Prostate gland (tissue), 2 donors: ENCODE data around the gene NCAM2. TPM values are rescaled to one million over a fixed set of nuclear protein-coding genes. Genes with fewer than 3 reads are reported as not detected.

ENCODE experiments used
- DNase-seq: peaks from one replicate; pipeline ENCODE4 v3.0.0-alpha.2; 2019; ENCODE audit warnings: low spot score
- H3K27ac ChIP-seq, 2 donors: fragments of 200-600 bp; sonication (generic); 2 replicates each; pipeline ENCODE4 v1.5.1; 2017 to 2019
- H3K27me3 ChIP-seq: fragments of 200-600 bp; sonication (generic); replicated peaks from 2 replicates; pipeline ENCODE4 v1.5.1; 2019; ENCODE audit not compliant: insufficient read depth
- H3K36me3 ChIP-seq, 2 donors: fragments of 200-600 bp; sonication (generic); 1 replicate in 1 of 2; 2 replicates in 1 of 2; pipeline versions ENCODE4 v1.5.1 to v1.8.1; 2017 to 2019
- H3K4me1 ChIP-seq: fragments of 200-600 bp; sonication (generic); replicated peaks from 2 replicates; pipeline ENCODE4 v1.5.1; 2019
- H3K4me3 ChIP-seq, 2 donors: fragments of 200-600 bp; sonication (generic); 2 replicates each; pipeline ENCODE4 v1.5.1; 2017 to 2019
- H3K9me3 ChIP-seq: fragments of 200-600 bp; sonication (generic); 2 replicates; pipeline ENCODE4 v1.5.1; 2017
- POLR2A ChIP-seq: fragments of 450-650 bp; IDR thresholded peaks from one replicate; pipeline ENCODE4 v1.6.1; 2016; ENCODE audit warnings: antibody characterized with exemption, mild to moderate bottlenecking
- POLR2AphosphoS5 ChIP-seq: sonication (generic); formaldehyde crosslinking; IDR thresholded peaks from one replicate; pipeline ENCODE4 v1.6.1; 2017; ENCODE audit warnings: antibody characterized with exemption
- WGBS: methylation state at CpG from one replicate; pipeline ENCODE4 v1.1.5; 2018; 5-methylcytosine and 5-hydroxymethylcytosine counted together
- intact Hi-C: fragments of 100-400 bp; cut with DNase I; formaldehyde crosslinking; loops from one replicate; pipeline ENCODE4 v1.14.2; 2022
- total RNA-seq, 2 donors: library from RNA; depleted of rRNA; stranded (reverse); fragments of >200 nt; gene quantifications; one replicate each; pipeline ENCODE4 v1.1.0, GENCODE V29; 2016
- TF ChIP-seq, protein P1 (sequence below), 4 experiments: fragments of 200-600 bp in 2 of 4; fragments of 450-650 bp in 2 of 4; sonication (generic) in 2 of 4; IDR thresholded peaks; 1 replicate in 3 of 4; 2 replicates in 1 of 4; pipeline ENCODE4 v1.5.1; 2016 to 2019; ENCODE audit warnings: antibody characterized with exemption in 4 of 4, mild to moderate bottlenecking in 2 of 4, moderate library complexity in 2 of 4

Gene NCAM2
- total RNA-seq, 2 donors from 2014 or later: 1.1 to 21.9 TPM

DNA sequence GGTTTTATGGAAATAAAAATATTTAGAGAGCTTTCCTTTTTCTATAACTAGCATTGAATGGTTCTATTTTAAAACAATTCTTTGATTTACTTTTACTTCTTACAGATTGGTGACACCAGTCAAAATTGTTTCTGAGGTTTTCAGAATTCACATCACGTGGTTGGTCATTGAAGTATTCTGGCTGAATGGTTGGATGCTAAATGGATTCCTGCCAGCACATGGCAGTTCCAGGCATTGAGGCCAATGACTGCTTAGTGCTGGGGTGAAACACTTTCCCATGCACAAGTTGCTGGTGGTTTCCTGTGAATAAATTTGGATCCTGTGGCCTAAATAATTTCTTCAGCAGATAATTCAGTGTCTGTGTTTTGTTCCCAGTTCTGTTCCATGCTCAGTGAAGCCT is 20.6 kb downstream of the NCAM2 start:
- TF ChIP-seq POLR2A: no peak
- Histone ChIP-seq H3K27ac (no peak overlapping the region), H3K4me3 (no peak overlapping the region), H3K9me3 (no peaks in the 10 kb centered on the region), H3K36me3 (no peaks in the 10 kb centered on the region), H3K27me3 (no peaks in the 10 kb centered on the region), H3K4me1 (no peaks in the 10 kb centered on the region)
- intact Hi-C loops: no loop called here
- 16% methylated on average over 1 of the region's 1 CpG for WGBS
- DNase-seq: no peak

DNA sequence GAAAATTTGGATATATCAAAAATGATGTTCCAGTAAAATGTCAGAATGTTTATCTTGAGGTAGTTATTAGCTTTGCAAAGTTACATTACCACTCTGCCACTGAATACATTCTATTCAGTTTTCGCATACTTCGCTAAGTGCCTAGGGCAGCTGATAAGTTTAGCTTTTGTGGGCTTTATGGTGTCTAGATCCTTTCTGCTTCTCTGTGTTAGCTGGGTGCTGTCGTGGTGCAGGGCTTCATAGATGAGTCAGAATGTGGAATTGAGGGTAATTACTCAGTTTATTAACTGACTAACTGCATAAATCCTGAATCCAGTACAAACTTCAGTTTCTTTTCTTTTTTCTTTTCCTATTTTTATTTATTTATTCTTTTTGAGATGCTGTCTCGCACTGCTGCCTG is 21.5 kb downstream of the NCAM2 start:
- intact Hi-C loops: no loop called here
- Histone ChIP-seq H3K9me3 (no peaks in the 10 kb centered on the region), H3K4me1 (no peaks in the 10 kb centered on the region), H3K27ac (no peak overlapping the region), H3K27me3 (no peaks in the 10 kb centered on the region), H3K4me3 (no peak overlapping the region), H3K36me3 (no peaks in the 10 kb centered on the region)
- no peak for DNase-seq
- WGBS: 83% methylated on average over 4 of the region's 4 CpGs
- TF ChIP-seq, protein P1, sequence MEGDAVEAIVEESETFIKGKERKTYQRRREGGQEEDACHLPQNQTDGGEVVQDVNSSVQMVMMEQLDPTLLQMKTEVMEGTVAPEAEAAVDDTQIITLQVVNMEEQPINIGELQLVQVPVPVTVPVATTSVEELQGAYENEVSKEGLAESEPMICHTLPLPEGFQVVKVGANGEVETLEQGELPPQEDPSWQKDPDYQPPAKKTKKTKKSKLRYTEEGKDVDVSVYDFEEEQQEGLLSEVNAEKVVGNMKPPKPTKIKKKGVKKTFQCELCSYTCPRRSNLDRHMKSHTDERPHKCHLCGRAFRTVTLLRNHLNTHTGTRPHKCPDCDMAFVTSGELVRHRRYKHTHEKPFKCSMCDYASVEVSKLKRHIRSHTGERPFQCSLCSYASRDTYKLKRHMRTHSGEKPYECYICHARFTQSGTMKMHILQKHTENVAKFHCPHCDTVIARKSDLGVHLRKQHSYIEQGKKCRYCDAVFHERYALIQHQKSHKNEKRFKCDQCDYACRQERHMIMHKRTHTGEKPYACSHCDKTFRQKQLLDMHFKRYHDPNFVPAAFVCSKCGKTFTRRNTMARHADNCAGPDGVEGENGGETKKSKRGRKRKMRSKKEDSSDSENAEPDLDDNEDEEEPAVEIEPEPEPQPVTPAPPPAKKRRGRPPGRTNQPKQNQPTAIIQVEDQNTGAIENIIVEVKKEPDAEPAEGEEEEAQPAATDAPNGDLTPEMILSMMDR (IDR thresholded peaks at IDR 0.05): no peak
- no peak for TF ChIP-seq POLR2AphosphoS5
- TF ChIP-seq POLR2A: no peak

DNA sequence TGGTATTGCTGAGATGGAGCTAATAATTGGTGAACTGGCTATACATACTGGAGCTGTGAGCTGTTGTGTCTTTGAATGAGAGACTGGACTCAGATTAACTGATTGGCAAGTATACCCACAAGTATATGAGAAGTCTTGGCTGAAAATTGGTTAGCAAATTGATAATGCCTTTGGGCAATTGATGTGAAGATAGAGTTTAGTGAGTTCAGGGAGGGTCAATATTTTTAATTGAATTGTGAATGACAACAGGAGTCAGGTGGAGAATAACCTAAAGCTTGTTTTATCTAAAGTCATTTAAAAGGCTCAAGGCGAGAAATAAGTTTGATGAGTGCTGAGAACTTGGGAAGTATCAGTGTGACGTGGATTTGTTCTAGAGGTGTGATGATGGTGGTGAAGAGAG is 27.5 kb downstream of the NCAM2 start:
- TF ChIP-seq POLR2A (no peak), POLR2AphosphoS5 (no peak)
- TF ChIP-seq, protein P1 (IDR thresholded peaks at IDR 0.05): no peak
- Histone ChIP-seq H3K4me1 (no peaks in the 10 kb centered on the region), H3K4me3 (no peak overlapping the region), H3K27me3 (no peaks in the 10 kb centered on the region), H3K9me3 (no peaks in the 10 kb centered on the region), H3K36me3 (no peaks in the 10 kb centered on the region), H3K27ac (no peak overlapping the region)
- WGBS: 94% methylated on average over 2 of the region's 2 CpGs
- intact Hi-C loops: no loop called here
- DNase-seq: no peak

DNA sequence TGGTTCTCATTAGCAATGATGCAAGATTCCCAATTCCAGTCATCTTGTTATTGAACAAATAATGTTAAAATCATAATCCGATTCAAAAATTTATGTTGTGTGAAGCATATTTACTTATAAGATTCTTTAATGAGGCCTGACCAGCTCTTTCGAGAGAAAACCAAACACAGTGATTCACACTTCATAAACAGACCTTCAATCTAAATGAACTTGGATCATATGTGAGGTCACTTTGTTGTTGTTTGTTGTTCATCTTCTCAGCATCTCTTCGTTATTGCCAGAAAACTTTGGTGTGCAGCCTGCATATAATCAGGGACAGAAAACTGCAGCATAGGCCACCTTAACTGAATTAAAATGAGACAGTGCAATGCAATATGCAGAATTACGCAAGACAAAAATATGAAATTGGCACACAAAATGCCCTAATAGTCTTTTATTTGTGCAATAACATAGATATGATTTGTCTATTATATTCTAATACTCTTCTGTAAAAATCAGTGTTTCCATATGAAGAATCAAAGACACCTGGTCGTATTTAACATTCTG is 30.1 kb downstream of the NCAM2 start:
- WGBS: 76% methylated on average over 5 of the region's 5 CpGs
- Histone ChIP-seq H3K4me3 (no peak overlapping the region), H3K4me1 (no peaks in the 10 kb centered on the region), H3K27me3 (no peaks in the 10 kb centered on the region), H3K36me3 (no peaks in the 10 kb centered on the region), H3K9me3 (no peaks in the 10 kb centered on the region), H3K27ac (no peak overlapping the region)
- TF ChIP-seq POLR2AphosphoS5 (no peak), POLR2A (no peak)
- TF ChIP-seq, protein P1 (IDR thresholded peaks at IDR 0.05): no peak
- no peak for DNase-seq
- intact Hi-C loops: no loop called here

DNA sequence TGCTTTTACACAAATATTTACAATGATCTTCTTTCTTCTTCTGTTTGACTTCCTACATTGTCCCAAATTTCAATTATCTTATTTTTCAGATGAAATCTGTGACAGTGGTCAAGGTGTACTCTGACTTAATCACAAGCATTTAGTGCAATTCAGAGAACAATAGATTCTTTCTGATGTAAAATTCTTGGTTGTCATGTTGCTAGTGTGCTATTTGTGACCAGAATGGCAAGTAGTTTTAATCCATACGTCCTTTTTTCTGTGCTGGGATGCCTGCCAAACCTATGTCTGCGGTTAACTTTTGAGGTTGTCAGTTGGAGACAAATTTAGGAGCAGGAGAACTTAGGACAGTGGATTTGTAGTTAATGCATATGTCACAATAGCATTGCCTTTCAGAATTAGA is 31.0 kb downstream of the NCAM2 start:
- no peaks in the 10 kb centered on the region for H3K27me3 ChIP-seq
- H3K36me3 ChIP-seq: no peaks in the 10 kb centered on the region
- no peak for DNase-seq
- no peak overlapping the region for H3K27ac ChIP-seq
- intact Hi-C loops: no loop called here
- 20% methylated on average over 2 of the region's 2 CpGs for WGBS
- H3K4me1 ChIP-seq: no peaks in the 10 kb centered on the region
- TF ChIP-seq POLR2AphosphoS5 (no peak), POLR2A (no peak)
- TF ChIP-seq, protein P1 (IDR thresholded peaks at IDR 0.05): no peak
- no peaks in the 10 kb centered on the region for H3K9me3 ChIP-seq
- no peak overlapping the region for H3K4me3 ChIP-seq
